Fibroblast of pulmonary artery (primary cell): ENCODE data around the gene SH3RF2.

Experiments used
- DNase-seq: peaks from one replicate; pipeline ENCODE4 v3.0.0-alpha.2; 2010; ENCODE audit warnings: low read depth
- H3K4me3 ChIP-seq: replicated peaks from 2 replicates; pipeline ENCODE4 v1.5.1; 2011; ENCODE audit warnings: low read depth, mild to moderate bottlenecking, control low read depth, low read length, moderate library complexity
- CTCF ChIP-seq: IDR thresholded peaks from 2 replicates; pipeline ENCODE4 v1.5.1; 2011; ENCODE audit warnings: mild to moderate bottlenecking, control low read depth, low read length, inconsistent platforms; ENCODE audit errors: missing control alignments

SH3RF2 gene

GRCh38 chr5:146032911-146033310, 96.5 kb downstream of the SH3RF2 start:
- no peak for TF ChIP-seq CTCF
- no peak overlapping the region for H3K4me3 ChIP-seq
- peak; percentile 8 for DNase-seq

GRCh38 chr5:146034127-146034526, 97.7 kb downstream of the SH3RF2 start:
- H3K4me3 ChIP-seq: no peak overlapping the region
- no peak for TF ChIP-seq CTCF
- DNase-seq: no peak

- no peak for TF ChIP-seq CTCF
- DNase-seq: no peak
- H3K4me3 ChIP-seq: no peak overlapping the region
Measured at GRCh38 chr5:146034605-146035004, 98.2 kb downstream of the SH3RF2 start.

- DNase-seq: no peak
- no peak overlapping the region for H3K4me3 ChIP-seq
- no peak for TF ChIP-seq CTCF
Measured at GRCh38 chr5:146039420-146039819, 103.0 kb downstream of the SH3RF2 start.

- peak; percentile 15 for DNase-seq
- H3K4me3 ChIP-seq: no peak overlapping the region
- no peak for TF ChIP-seq CTCF
Measured at GRCh38 chr5:146040527-146040926, 104.1 kb downstream of the SH3RF2 start.

GRCh38 chr5:146041180-146041789, 104.9 kb downstream of the SH3RF2 start:
- TF ChIP-seq CTCF: peak; percentile 44
- DNase-seq: peak; percentile 15
- H3K4me3 ChIP-seq: no peak overlapping the region

- peak; percentile 66 for DNase-seq
Measured at GRCh38 chr5:146042628-146043279, 106.4 kb downstream of the SH3RF2 start.

More at GRCh38 chr5:146042628-146043279, 106.4 kb downstream of the SH3RF2 start:
- H3K4me3 ChIP-seq: no peak overlapping the region
- no peak for TF ChIP-seq CTCF
